ENCODE results near the gene GCNT3.
"Not testable (repeated sequence)": the region's sequence is repeated elsewhere in the genome, so short reads cannot be mapped to it uniquely, and the experiment has no call there.

GCNT3 gene

GRCh38 chr15:59622289-59622688 is 10.7 kb downstream of the GCNT3 start:
- no peak for DNase-seq

- DNase-seq = no peak
Observed at GRCh38 chr15:59632714-59633113, 21.1 kb downstream of the GCNT3 start.

GRCh38 chr15:59636184-59636583 is 24.6 kb downstream of the GCNT3 start:
- no peak for DNase-seq

GRCh38 chr15:59637507-59637906 is 25.9 kb downstream of the GCNT3 start:
- not testable (repeated sequence) for DNase-seq

GRCh38 chr15:59642351-59642750 is 30.8 kb downstream of the GCNT3 start:
- no peak for DNase-seq

- no peak for DNase-seq
Observed at GRCh38 chr15:59644756-59645155, 33.2 kb downstream of the GCNT3 start.

- DNase-seq = not testable (repeated sequence)
Observed at GRCh38 chr15:59645812-59646211, 34.2 kb downstream of the GCNT3 start.

GRCh38 chr15:59646277-59646676 is 34.7 kb downstream of the GCNT3 start:
- no peak for DNase-seq

- DNase-seq = no peak
Observed at GRCh38 chr15:59647085-59647484, 35.5 kb downstream of the GCNT3 start.

GRCh38 chr15:59649603-59650002 is 38.0 kb downstream of the GCNT3 start:
- DNase-seq = no peak

- DNase-seq = no peak
Observed at GRCh38 chr15:59654046-59654445, 42.5 kb downstream of the GCNT3 start.

GRCh38 chr15:59656897-59657634 is 45.5 kb downstream of the GCNT3 start, which contains the start of gene GTF2A2:
GTF2A2 (minus strand) TSS chr15:59657515; CDS start chr15:59652277, 5,238 bp downstream.
- peak; percentile 86 for DNase-seq

- DNase-seq = no peak
Observed at GRCh38 chr15:59657635-59658125, 46.1 kb downstream of the GCNT3 start.

GRCh38 chr15:59659366-59659765 is 47.8 kb downstream of the GCNT3 start:
- DNase-seq = no peak

GRCh38 chr15:59662260-59662659 is 50.7 kb downstream of the GCNT3 start:
- DNase-seq = no peak

- no peak for DNase-seq
Observed at GRCh38 chr15:59668556-59668955, 57.0 kb downstream of the GCNT3 start.

All from NCI-H1092 treated with DMSO at 0.1 percent for 48 hours (cell line).